T-helper 17 cell (primary cell): ENCODE measurements around the gene CPN1. TPM values are rescaled to one million over a fixed set of nuclear protein-coding genes. Genes with fewer than 3 reads are reported as not detected.

ENCODE experiments used
- ATAC-seq: fragments of 150-1000 bp; cut with Tn5 transposase; 2 replicates; pipeline ENCODE4 v1.10.0; 2021; ENCODE audit warnings: mild to moderate bottlenecking, moderate library complexity
- DNase-seq, 3 donors: peaks; one replicate each; pipeline versions ENCODE4 v3.0.0 to v3.0.0-alpha.2; 2020 to 2021
- H3K9me3 ChIP-seq: one replicate; pipeline ENCODE4 v1.7.0; 2013; ENCODE audit warnings: low read length, mild to moderate bottlenecking; ENCODE audit not compliant: control insufficient read depth, poor library complexity, severe bottlenecking
- H3K27ac Mint-ChIP-seq: one replicate; pipeline ENCODE4 v1.8.0; 2022; ENCODE audit warnings: mild to moderate bottlenecking, moderate library complexity, mixed read lengths
- H3K27me3 Mint-ChIP-seq: one replicate; pipeline ENCODE4 v1.8.0; 2022; ENCODE audit warnings: mixed read lengths
- H3K36me3 Mint-ChIP-seq: one replicate; pipeline ENCODE4 v1.8.0; 2022; ENCODE audit warnings: low read depth, mixed read lengths
- H3K4me1 Mint-ChIP-seq: one replicate; pipeline ENCODE4 v1.8.0; 2022; ENCODE audit warnings: mild to moderate bottlenecking, mixed read lengths
- H3K4me3 Mint-ChIP-seq: one replicate; pipeline ENCODE4 v1.8.0; 2022; ENCODE audit warnings: mild to moderate bottlenecking, moderate library complexity, mixed read lengths
- total RNA-seq, 4 donors: library from RNA in 2 of 4; stranded (reverse) in 2 of 4; gene quantifications; one replicate each; pipeline ENCODE4 v1.2.3 and lab custom pipeline; 2022 to 2026

Gene CPN1
- total RNA-seq, 2 donors from 2014 or later = not detected

DNA sequence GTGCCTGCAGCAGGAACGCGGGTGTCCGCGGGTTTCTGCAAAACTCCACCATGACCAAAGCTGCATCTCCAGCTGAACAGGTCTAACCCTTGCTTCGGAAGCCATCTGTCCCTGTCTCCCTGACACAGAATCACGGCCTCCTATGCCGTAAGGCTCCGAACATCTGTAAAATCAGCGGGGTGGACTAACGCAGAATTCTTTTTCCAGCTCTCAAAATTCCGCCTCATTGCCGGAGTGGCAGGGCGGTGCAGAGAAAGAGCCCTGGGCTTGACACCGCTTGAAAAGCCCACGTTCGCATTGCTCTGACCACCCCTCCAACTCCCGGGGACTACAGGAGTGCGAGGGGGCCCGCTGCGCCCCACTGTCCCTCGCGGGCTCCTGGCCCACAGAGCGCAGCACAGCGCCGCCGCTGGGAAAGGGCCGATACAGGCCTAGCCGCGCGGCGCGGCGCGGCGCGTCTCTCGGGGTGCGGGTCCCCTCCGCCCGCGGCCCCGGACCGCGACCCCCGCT is 72.3 kb downstream of the CPN1 start:
- H3K9me3 ChIP-seq = no peaks in the 10 kb centered on the region
- no peaks in the 10 kb centered on the region for H3K36me3 Mint-ChIP-seq
- H3K4me3 Mint-ChIP-seq = peak overlapping the region; percentile 94
- H3K27me3 Mint-ChIP-seq = peaks cover 4% of the 10 kb centered on the region
- H3K27ac Mint-ChIP-seq = peak overlapping the region; percentile 27
- H3K4me1 Mint-ChIP-seq = peaks cover 33% of the 10 kb centered on the region
- ATAC-seq = peak; percentile 82
- DNase-seq = no peak

- peak overlapping the region; percentile 94 for H3K4me3 Mint-ChIP-seq
- no peak for DNase-seq
- no peak for ATAC-seq
- H3K27ac Mint-ChIP-seq = peak overlapping the region; percentile 27
- H3K4me1 Mint-ChIP-seq = peaks cover 31% of the 10 kb centered on the region
- peaks cover 4% of the 10 kb centered on the region for H3K27me3 Mint-ChIP-seq
- no peaks in the 10 kb centered on the region for H3K9me3 ChIP-seq
- no peaks in the 10 kb centered on the region for H3K36me3 Mint-ChIP-seq
Measured at GRCh38 chr10:100008708-100009282, 72.9 kb downstream of the CPN1 start.

DNA sequence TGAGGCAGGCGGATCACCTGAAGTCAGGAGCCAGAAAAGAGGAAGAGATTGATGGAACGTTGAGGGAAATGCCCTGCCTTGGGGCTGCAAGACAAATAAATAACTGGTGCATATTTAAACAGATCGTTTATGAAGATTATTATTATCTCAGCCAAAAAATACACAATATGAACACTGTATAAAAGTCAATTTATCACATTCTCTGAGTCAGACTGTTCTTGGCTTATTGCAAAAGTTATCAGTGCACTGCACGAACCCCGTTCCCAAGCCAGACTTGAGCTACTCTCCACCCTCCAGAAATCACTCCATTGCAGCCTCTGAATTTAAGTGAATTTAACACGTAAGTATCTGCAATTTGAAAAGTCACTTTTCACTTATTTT is 73.5 kb downstream of the CPN1 start:
- peak overlapping the region; percentile 27 for H3K27ac Mint-ChIP-seq
- peaks cover 4% of the 10 kb centered on the region for H3K27me3 Mint-ChIP-seq
- DNase-seq (no peak), ATAC-seq (no peak)
- H3K4me1 Mint-ChIP-seq = peaks cover 26% of the 10 kb centered on the region
- H3K36me3 Mint-ChIP-seq = no peaks in the 10 kb centered on the region
- H3K9me3 ChIP-seq = no peaks in the 10 kb centered on the region
- H3K4me3 Mint-ChIP-seq = peak overlapping the region; percentile 94

- ATAC-seq (no peak), DNase-seq (no peak)
- Mint-ChIP-seq H3K4me3 (no peak overlapping the region), H3K36me3 (no peaks in the 10 kb centered on the region), H3K4me1 (peaks cover 26% of the 10 kb centered on the region), H3K27me3 (peaks cover 4% of the 10 kb centered on the region), H3K27ac (no peak overlapping the region)
- no peaks in the 10 kb centered on the region for H3K9me3 ChIP-seq
Measured at GRCh38 chr10:100007231-100008141, 74.2 kb downstream of the CPN1 start.

DNA sequence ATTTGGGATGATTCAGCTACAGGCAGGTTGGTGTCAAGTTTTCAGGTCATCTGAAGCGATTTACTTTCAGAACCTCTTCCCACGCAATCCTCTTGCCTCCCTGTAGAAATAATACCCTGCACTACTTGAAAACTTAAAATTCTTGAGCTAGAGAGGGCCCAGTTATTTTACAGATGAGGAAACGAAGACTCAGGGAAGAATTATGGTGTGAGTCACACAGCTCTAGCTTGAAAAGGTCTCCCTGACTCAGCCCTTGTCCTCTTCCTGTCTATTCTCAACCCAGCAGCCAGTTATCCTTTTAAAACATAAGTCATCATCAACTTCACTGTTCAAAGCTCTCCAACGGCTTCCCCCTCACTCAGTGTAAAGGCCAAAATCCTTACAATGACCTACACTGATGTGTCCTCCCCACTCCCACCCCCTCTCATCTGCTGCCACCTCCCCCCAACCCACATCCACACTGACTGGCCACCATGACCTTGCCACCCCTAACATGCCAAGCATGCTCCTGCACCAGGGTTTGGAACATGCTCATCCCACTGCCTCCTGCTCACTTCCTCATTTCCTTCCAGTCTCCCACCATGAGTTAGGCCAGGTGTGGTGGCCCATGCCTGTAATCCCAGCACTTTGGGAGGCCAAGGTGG is 75.3 kb downstream of the CPN1 start:
- Mint-ChIP-seq H3K27me3 (peaks cover 4% of the 10 kb centered on the region), H3K36me3 (no peaks in the 10 kb centered on the region), H3K4me3 (no peak overlapping the region), H3K27ac (no peak overlapping the region), H3K4me1 (peaks cover 26% of the 10 kb centered on the region)
- no peaks in the 10 kb centered on the region for H3K9me3 ChIP-seq
- ATAC-seq (no peak), DNase-seq (no peak)

DNA sequence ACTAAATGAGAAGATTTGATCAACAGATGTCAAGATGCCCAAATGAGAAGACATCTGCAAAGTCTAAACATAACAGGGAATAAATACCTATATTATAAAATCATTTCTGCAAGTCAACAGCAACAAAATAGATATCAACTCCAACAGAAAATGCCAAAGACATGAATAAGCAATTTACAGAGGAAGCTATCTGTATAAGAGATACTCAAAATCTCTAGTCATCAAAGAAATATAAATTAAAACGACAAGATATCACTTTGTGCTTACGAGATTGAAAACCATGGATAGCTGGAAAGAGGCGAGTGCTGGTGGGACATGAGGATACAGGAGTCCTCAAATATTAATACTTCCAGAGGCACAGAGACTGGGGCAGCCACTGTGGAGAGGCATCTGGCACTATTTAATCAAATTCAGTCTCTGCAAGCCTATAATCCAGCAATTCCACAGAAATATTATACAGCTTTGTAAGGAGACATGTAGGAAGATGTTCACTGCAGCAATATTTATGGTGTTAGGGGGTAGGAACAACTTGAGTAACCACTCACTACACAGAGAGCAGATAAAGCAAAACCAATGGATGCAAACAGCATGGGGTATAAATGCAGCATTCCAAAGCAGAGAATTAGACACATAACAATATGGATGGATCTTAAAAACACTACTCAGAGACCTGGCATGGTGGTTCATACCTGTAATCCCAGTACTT is 76.7 kb downstream of the CPN1 start:
- H3K9me3 ChIP-seq = no peaks in the 10 kb centered on the region
- Mint-ChIP-seq H3K27me3 (peaks cover 4% of the 10 kb centered on the region), H3K4me1 (peaks cover 18% of the 10 kb centered on the region), H3K27ac (no peak overlapping the region), H3K4me3 (no peak overlapping the region), H3K36me3 (no peaks in the 10 kb centered on the region)
- DNase-seq = no peak
- no peak for ATAC-seq

- no peak for ATAC-seq
- H3K4me3 Mint-ChIP-seq = no peak overlapping the region
- no peaks in the 10 kb centered on the region for H3K9me3 ChIP-seq
- no peak overlapping the region for H3K27ac Mint-ChIP-seq
- H3K36me3 Mint-ChIP-seq = no peaks in the 10 kb centered on the region
- DNase-seq = no peak
- peaks cover 8% of the 10 kb centered on the region for H3K27me3 Mint-ChIP-seq
- peaks cover 7% of the 10 kb centered on the region for H3K4me1 Mint-ChIP-seq
Measured at GRCh38 chr10:100000109-100000644, 81.5 kb downstream of the CPN1 start.

DNA sequence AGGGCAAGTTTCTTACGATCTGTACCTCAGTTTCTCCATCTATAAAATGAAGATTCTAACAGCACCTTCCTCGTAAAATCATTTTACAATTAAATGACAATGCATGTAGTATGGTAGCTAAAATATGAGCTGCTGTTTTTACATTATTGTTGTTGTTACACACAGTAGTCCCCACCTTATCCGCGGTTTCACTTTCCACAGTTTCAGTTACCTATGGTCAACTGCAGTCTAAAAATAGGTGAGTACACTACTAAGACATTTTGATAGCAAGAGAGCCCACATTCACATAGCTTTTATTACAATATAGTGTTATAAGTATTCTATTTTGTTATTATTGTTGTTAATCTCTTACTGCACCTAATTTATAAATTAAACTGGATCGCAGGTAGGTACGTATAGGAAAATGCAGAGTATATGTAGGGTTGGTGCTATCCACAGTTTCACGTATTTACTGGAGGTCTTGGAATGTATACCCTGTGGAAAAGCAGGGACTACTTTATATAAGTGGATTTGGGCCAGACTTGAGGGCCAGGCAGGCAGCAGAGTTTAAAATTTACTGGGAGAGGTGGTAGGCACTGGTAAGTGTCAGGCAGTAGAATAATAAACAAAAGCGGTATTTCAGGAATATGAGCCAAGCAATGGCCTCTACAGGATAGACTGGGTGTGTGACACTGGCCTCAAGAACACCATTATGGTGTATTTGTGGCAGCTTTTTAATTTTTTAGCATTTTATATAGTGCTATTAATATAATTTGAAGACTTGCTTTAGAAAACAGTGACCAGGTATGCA is 82.2 kb downstream of the CPN1 start:
- ATAC-seq (no peak), DNase-seq (no peak)
- Mint-ChIP-seq H3K36me3 (no peaks in the 10 kb centered on the region), H3K27me3 (peaks cover 5% of the 10 kb centered on the region), H3K4me3 (no peak overlapping the region), H3K4me1 (peaks cover 10% of the 10 kb centered on the region), H3K27ac (no peak overlapping the region)
- no peaks in the 10 kb centered on the region for H3K9me3 ChIP-seq

DNA sequence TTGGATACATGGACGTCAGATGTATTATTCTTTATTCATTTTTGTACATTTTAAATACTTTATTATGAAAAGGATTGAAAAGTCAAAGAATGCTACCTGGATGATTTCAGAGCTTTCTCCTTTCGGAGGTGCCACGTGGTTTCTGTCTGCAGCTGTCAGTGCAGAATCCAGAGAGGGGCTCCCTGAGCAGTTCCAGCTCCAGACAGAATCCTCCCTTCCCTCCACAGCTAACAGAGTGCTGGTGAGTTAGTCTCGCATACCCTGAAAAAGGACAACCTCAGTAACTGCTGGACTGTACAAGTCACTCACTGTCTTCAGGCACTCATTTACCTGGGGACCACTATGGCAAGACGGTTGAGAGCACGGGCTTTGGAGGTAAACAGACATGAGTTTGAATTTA is 82.8 kb downstream of the CPN1 start:
- peaks cover 15% of the 10 kb centered on the region for H3K4me1 Mint-ChIP-seq
- H3K36me3 Mint-ChIP-seq = no peaks in the 10 kb centered on the region
- peaks cover 5% of the 10 kb centered on the region for H3K27me3 Mint-ChIP-seq
- no peak overlapping the region for H3K4me3 Mint-ChIP-seq
- H3K27ac Mint-ChIP-seq = no peak overlapping the region
- ATAC-seq (no peak), DNase-seq (no peak)
- no peaks in the 10 kb centered on the region for H3K9me3 ChIP-seq

DNA sequence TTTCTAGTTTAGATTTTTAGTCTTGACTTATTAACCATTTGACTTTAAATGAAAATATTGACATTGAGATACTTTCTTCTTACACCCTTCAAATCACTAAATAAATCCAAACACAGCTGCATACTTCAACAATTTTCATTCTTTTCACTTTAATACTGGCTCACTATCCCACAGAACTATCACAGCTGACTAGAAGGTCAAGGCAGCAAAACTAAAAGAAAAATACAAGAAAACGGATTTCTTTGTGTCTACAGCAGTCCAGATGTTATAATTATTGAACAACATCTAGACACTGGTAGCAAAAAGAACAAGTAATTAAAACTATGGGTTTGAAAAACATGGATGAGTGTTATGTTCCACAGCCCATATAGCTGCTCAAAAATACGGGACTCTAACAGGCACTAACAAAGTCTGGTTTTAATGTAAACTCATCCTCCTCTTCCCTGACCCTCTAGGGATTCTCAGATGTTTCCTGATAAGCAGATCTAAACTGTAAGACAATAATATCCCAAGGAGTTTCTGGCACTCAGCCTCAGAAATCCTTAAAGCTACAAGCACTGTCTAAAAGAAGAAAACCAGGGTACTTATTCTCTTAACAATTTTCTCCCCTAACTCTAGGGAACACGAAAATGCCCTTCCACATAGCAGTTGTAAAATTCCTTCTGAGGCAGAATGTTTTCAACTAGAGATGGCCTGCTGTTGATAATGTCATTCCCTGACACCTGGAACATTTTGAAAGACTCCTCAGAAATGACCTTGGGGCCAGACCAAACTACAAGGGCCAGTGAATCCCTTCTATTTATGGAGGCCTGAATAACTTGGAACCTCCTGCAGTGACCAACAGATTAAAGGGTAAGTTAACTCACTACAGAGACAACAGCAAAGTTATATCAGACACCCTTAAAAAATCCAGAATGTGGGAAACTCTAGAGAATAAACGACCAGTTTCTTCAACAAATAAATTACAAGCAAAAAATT is 84.7 kb downstream of the CPN1 start:
- Mint-ChIP-seq H3K4me3 (no peak overlapping the region), H3K27me3 (peaks cover 5% of the 10 kb centered on the region), H3K36me3 (no peaks in the 10 kb centered on the region), H3K27ac (no peak overlapping the region), H3K4me1 (peaks cover 17% of the 10 kb centered on the region)
- no peak for DNase-seq
- ATAC-seq = no peak
- H3K9me3 ChIP-seq = no peaks in the 10 kb centered on the region

DNA sequence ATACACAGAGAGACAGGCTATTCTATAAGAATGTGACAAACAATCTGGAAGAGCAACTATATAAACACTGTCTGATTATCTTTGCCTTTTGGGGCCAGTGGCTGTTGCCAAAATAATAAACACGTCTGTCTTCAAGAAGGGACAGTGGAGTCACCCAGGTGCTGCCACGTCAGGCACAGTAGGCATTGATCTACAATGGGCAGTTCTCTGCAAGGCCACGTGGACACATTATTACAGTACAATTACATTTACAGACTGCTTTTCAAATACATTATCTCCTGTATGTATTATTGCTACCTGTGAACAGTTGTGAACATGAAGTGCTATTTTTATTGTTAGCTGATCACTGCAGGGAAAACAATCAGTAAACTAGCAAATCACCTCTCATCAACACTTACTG is 86.0 kb downstream of the CPN1 start:
- no peaks in the 10 kb centered on the region for H3K9me3 ChIP-seq
- H3K36me3 Mint-ChIP-seq = no peaks in the 10 kb centered on the region
- H3K27ac Mint-ChIP-seq = peak overlapping the region; percentile 59
- ATAC-seq = no peak
- no peak overlapping the region for H3K4me3 Mint-ChIP-seq
- peaks cover 17% of the 10 kb centered on the region for H3K4me1 Mint-ChIP-seq
- peaks cover 5% of the 10 kb centered on the region for H3K27me3 Mint-ChIP-seq
- DNase-seq = no peak
